Uterus (tissue), 2 donors: ENCODE results near the gene TAP1.

Experiments used
- CTCF ChIP-seq, 4 experiments: fragments of 200-600 bp in 2 of 4; fragments of 450-650 bp in 2 of 4; sonication (generic) in 2 of 4; IDR thresholded peaks; one replicate each; pipeline ENCODE4 v1.5.1; 2016 to 2019; ENCODE audit warnings: antibody characterized with exemption in 4 of 4, mild to moderate bottlenecking in 2 of 4, moderate library complexity in 1 of 4
- POLR2A ChIP-seq, 2 donors: fragments of 450-650 bp; IDR thresholded peaks; one replicate each; pipeline ENCODE4 v1.6.1; 2016; ENCODE audit warnings: antibody characterized with exemption in 2 of 2, mild to moderate bottlenecking in 1 of 2, moderate library complexity in 1 of 2

- TF ChIP-seq POLR2A (IDR thresholded peaks at IDR 0.05) = no peak
- no peak for TF ChIP-seq CTCF (IDR thresholded peaks at IDR 0.05)
Observed at GRCh38 chr6:32803416-32803815, 50.1 kb downstream of the TAP1 start.
